GM12892 (cell line): ENCODE data around the gene RPF1.
A peak's percentile ranks its signal among the peaks of the same experiment; 100 is the strongest.

Experiments
- DNase-seq: peaks from one replicate; pipeline ENCODE4 v3.0.0; 2011; ENCODE audit not compliant: insufficient read length
- FAIRE-seq: peaks from 2 replicates; lab custom pipeline; 2011; peaks lifted over from hg19 to GRCh38; lab: Jason Lieb, UNC
- POLR2A ChIP-seq: IDR thresholded peaks from 2 replicates; pipeline ENCODE4 v1.6.1; 2011; ENCODE audit warnings: low read depth, low read length, control low read depth
- POLR2AphosphoS5 ChIP-seq: IDR thresholded peaks from 2 replicates; pipeline ENCODE4 v1.6.1; 2011; ENCODE audit warnings: low read depth, low read length, control low read depth
- TAF1 ChIP-seq: IDR thresholded peaks from 2 replicates; pipeline ENCODE4 v1.6.1; 2011; ENCODE audit warnings: low read depth, mild to moderate bottlenecking, control low read depth, low read length, borderline replicate concordance

The RPF1 gene

GRCh38 chr1:84525779-84526178 is 46.7 kb downstream of the RPF1 start:
- DNase-seq (no peak), FAIRE-seq (no peak)

GRCh38 chr1:84538599-84538998 is 59.5 kb downstream of the RPF1 start:
- DNase-seq = no peak
- TF ChIP-seq POLR2A = no peak
- no peak for TF ChIP-seq TAF1
- no peak for TF ChIP-seq POLR2AphosphoS5
- peak; percentile 66 for FAIRE-seq

More at GRCh38 chr1:84525779-84526178, 46.7 kb downstream of the RPF1 start:
- TF ChIP-seq TAF1 = no peak
- no peak for TF ChIP-seq POLR2AphosphoS5
- TF ChIP-seq POLR2A = no peak

DNA sequence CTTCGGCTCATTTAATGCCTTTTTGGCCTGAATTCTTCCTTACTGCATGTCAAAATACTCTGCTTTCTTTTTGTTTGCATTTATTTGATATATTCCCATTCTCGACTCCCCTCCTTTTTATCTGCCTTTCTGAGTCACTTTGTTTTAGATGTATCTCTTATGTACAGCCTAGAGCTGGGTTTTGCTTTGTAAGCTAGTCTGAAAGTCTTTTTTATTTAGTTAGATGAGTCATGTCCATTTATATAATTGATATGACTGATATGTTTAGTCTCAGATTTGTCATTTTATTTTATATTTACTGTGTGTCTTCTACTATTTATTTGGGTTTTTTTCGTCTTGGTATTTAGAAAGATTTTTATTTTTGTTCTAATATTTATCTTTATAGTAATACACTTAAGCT is 60.9 kb downstream of the RPF1 start:
- FAIRE-seq = no peak
- DNase-seq = no peak
- TF ChIP-seq POLR2A (no peak), POLR2AphosphoS5 (no peak), TAF1 (no peak)

- FAIRE-seq = no peak
- no peak for DNase-seq
These were observed 61.7 kb downstream of the RPF1 start for GRCh38 chr1:84540759-84541158.

DNA sequence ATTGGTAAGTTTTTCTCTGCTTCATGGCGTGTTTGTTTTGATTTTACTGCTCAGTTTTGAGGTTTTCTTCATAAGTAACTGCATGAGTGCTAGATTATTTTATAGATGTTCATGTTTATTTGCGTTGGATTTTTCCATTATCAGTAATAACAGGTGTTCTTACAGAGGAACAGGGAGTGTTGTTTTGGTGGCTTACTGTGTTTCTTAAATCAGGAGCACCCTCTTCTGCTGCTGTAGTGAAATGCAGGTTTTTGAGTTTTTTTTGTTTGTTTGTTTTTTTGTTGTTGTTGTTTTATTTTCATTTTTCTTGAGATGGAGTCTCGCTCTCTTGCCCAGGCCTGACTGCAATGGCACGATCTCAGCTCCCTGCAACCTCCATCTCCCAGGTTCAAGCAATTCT is 62.6 kb downstream of the RPF1 start:
- DNase-seq = no peak
- no peak for FAIRE-seq

More at GRCh38 chr1:84540759-84541158, 61.7 kb downstream of the RPF1 start:
- TF ChIP-seq TAF1 (no peak), POLR2AphosphoS5 (no peak), POLR2A (no peak)

More for the DNA sequence above, 62.6 kb downstream of the RPF1 start:
- no peak for TF ChIP-seq TAF1
- TF ChIP-seq POLR2AphosphoS5 = no peak
- no peak for TF ChIP-seq POLR2A
